ENCODE measurements around the gene RUSF1.
"Not testable (repeated sequence)": the region's sequence is repeated elsewhere in the genome, so short reads cannot be mapped to it uniquely, and the experiment has no call there.

The RUSF1 gene

GRCh38 chr16:31485571-31485970, 22.6 kb downstream of the RUSF1 start:
- FAIRE-seq, result no peak

- no peak for FAIRE-seq
Observed at GRCh38 chr16:31484491-31485171, 23.6 kb downstream of the RUSF1 start.

- FAIRE-seq, result not testable (repeated sequence)
Observed at GRCh38 chr16:31484048-31484447, 24.1 kb downstream of the RUSF1 start.

- FAIRE-seq, result no peak
Observed at GRCh38 chr16:31483081-31483480, 25.1 kb downstream of the RUSF1 start, which contains the start of gene SLC5A2. Gene SLC5A2 (plus strand): TSS chr16:31483123. CDS start chr16:31483137, 14 bp downstream.

- no peak for FAIRE-seq
Observed at GRCh38 chr16:31480851-31481536, 27.2 kb downstream of the RUSF1 start.

GRCh38 chr16:31479751-31480150, 28.4 kb downstream of the RUSF1 start:
- FAIRE-seq, result no peak

GRCh38 chr16:31478956-31479355, 29.2 kb downstream of the RUSF1 start:
- FAIRE-seq, result no peak

GRCh38 chr16:31477220-31478216, 30.7 kb downstream of the RUSF1 start:
- FAIRE-seq, result no peak

- no peak for FAIRE-seq
Observed at GRCh38 chr16:31476303-31477219, 31.6 kb downstream of the RUSF1 start.

GRCh38 chr16:31475946-31476302, 32.3 kb downstream of the RUSF1 start:
- FAIRE-seq, result no peak

- FAIRE-seq, result no peak
Observed at GRCh38 chr16:31474773-31475738, 33.1 kb downstream of the RUSF1 start.

GRCh38 chr16:31474173-31474714, 33.9 kb downstream of the RUSF1 start:
- no peak for FAIRE-seq

GRCh38 chr16:31473264-31473984, 34.8 kb downstream of the RUSF1 start:
- FAIRE-seq, result no peak

- FAIRE-seq, result no peak
Observed at GRCh38 chr16:31472709-31473203, 35.4 kb downstream of the RUSF1 start.

GRCh38 chr16:31471875-31472708, 36.1 kb downstream of the RUSF1 start, which contains the start of gene TGFB1I1:
Gene TGFB1I1 (plus strand): TSS chr16:31472152. CDS start chr16:31472189, 37 bp downstream.
- no peak for FAIRE-seq

GRCh38 chr16:31471241-31471874, 36.8 kb downstream of the RUSF1 start:
- no peak for FAIRE-seq

GRCh38 chr16:31470615-31471014, 37.6 kb downstream of the RUSF1 start:
- FAIRE-seq, result no peak

GRCh38 chr16:31467858-31468257, 40.3 kb downstream of the RUSF1 start:
- FAIRE-seq, result no peak
